ENCODE measurements around the gene FOXRED2.

DNA sequence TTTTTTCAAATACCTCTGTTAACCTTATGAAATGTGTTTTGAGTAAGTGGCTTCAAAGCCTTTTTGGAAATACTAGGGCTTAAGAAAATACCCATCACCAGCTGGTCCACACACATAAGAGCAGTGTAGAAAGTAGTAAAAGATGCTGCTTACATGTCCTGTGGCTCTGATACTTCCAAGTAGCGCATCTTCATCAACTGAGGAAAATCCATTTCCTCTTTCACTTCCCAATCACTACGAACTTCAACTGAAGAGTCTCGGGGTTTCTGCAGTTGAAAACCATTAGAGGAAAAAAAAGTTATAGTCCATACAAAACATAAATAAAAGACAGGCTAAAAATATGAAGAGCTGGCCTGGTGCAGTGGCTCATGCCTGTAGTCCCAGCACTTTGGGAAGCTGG is 13.6 kb upstream of the FOXRED2 start:
- TF ChIP-seq, protein P1, sequence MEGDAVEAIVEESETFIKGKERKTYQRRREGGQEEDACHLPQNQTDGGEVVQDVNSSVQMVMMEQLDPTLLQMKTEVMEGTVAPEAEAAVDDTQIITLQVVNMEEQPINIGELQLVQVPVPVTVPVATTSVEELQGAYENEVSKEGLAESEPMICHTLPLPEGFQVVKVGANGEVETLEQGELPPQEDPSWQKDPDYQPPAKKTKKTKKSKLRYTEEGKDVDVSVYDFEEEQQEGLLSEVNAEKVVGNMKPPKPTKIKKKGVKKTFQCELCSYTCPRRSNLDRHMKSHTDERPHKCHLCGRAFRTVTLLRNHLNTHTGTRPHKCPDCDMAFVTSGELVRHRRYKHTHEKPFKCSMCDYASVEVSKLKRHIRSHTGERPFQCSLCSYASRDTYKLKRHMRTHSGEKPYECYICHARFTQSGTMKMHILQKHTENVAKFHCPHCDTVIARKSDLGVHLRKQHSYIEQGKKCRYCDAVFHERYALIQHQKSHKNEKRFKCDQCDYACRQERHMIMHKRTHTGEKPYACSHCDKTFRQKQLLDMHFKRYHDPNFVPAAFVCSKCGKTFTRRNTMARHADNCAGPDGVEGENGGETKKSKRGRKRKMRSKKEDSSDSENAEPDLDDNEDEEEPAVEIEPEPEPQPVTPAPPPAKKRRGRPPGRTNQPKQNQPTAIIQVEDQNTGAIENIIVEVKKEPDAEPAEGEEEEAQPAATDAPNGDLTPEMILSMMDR (IDR thresholded peaks at IDR 0.05), result no peak
- TF ChIP-seq POLR2A (IDR thresholded peaks at IDR 0.05), result no peak
